ENCODE measurements around the gene STRN3.
"Not testable (repeated sequence)": the region's sequence is repeated elsewhere in the genome, so short reads cannot be mapped to it uniquely, and the experiment has no call there.

STRN3 gene

GRCh38 chr14:31026077-31026449 lies at the start of gene STRN3:
TSS of gene STRN3 (minus strand) at chr14:31026379. CDS start at chr14:31026185, 194 bp downstream.
- DNase-seq (ENCODE audit: low spot score), result no peak

GRCh38 chr14:31075144-31075543 lies 49.0 kb upstream of the STRN3 start:
- DNase-seq (ENCODE audit: low spot score), result no peak

- no peak for DNase-seq (ENCODE audit: low spot score)
Observed at GRCh38 chr14:31071151-31071550, 45.0 kb upstream of the STRN3 start.

GRCh38 chr14:31070431-31070830 lies 44.3 kb upstream of the STRN3 start:
- no peak for DNase-seq (ENCODE audit: low spot score)

- DNase-seq (ENCODE audit: low spot score), result no peak
Observed at GRCh38 chr14:31069343-31069742, 43.2 kb upstream of the STRN3 start.

GRCh38 chr14:31068235-31068634 lies 42.1 kb upstream of the STRN3 start:
- DNase-seq (ENCODE audit: low spot score), result no peak

GRCh38 chr14:31062908-31063307 lies 36.7 kb upstream of the STRN3 start:
- not testable (repeated sequence) for DNase-seq (ENCODE audit: low spot score)

- no peak for DNase-seq (ENCODE audit: low spot score)
Observed at GRCh38 chr14:31060253-31060875, 34.2 kb upstream of the STRN3 start.

- DNase-seq (ENCODE audit: low spot score), result peak; percentile 7
Observed at GRCh38 chr14:31059152-31059924, 33.2 kb upstream of the STRN3 start.

GRCh38 chr14:31057701-31058364 lies 31.7 kb upstream of the STRN3 start:
- no peak for DNase-seq (ENCODE audit: low spot score)

- DNase-seq (ENCODE audit: low spot score), result no peak
Observed at GRCh38 chr14:31057035-31057434, 30.9 kb upstream of the STRN3 start.

GRCh38 chr14:31052905-31053586 lies 26.9 kb upstream of the STRN3 start:
- DNase-seq (ENCODE audit: low spot score), result not testable (repeated sequence)

- DNase-seq (ENCODE audit: low spot score), result no peak
Observed at GRCh38 chr14:31051511-31051910, 25.3 kb upstream of the STRN3 start.

GRCh38 chr14:31051023-31051422 lies 24.8 kb upstream of the STRN3 start:
- no peak for DNase-seq (ENCODE audit: low spot score)

- no peak for DNase-seq (ENCODE audit: low spot score)
Observed at GRCh38 chr14:31047503-31047902, 21.3 kb upstream of the STRN3 start.

GRCh38 chr14:31045501-31046080 lies 19.4 kb upstream of the STRN3 start:
- no peak for DNase-seq (ENCODE audit: low spot score)

GRCh38 chr14:31043379-31043778 lies 17.2 kb upstream of the STRN3 start:
- no peak for DNase-seq (ENCODE audit: low spot score)

GRCh38 chr14:31042893-31043292 lies 16.7 kb upstream of the STRN3 start:
- DNase-seq (ENCODE audit: low spot score), result not testable (repeated sequence)

- DNase-seq (ENCODE audit: low spot score), result no peak
Observed at GRCh38 chr14:31042300-31042699, 16.1 kb upstream of the STRN3 start.

- no peak for DNase-seq (ENCODE audit: low spot score)
Observed at GRCh38 chr14:31038521-31039166, 12.5 kb upstream of the STRN3 start.

- DNase-seq (ENCODE audit: low spot score), result no peak
Observed at GRCh38 chr14:31037709-31038221, 11.6 kb upstream of the STRN3 start.

All from Ammon's horn (tissue), 1 donor.